ENCODE measurements around the gene KIRREL1.

GRCh38 chr1:157968508-157968907 lies 24.9 kb upstream of the KIRREL1 start:
- TF ChIP-seq, protein P1, sequence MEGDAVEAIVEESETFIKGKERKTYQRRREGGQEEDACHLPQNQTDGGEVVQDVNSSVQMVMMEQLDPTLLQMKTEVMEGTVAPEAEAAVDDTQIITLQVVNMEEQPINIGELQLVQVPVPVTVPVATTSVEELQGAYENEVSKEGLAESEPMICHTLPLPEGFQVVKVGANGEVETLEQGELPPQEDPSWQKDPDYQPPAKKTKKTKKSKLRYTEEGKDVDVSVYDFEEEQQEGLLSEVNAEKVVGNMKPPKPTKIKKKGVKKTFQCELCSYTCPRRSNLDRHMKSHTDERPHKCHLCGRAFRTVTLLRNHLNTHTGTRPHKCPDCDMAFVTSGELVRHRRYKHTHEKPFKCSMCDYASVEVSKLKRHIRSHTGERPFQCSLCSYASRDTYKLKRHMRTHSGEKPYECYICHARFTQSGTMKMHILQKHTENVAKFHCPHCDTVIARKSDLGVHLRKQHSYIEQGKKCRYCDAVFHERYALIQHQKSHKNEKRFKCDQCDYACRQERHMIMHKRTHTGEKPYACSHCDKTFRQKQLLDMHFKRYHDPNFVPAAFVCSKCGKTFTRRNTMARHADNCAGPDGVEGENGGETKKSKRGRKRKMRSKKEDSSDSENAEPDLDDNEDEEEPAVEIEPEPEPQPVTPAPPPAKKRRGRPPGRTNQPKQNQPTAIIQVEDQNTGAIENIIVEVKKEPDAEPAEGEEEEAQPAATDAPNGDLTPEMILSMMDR (IDR thresholded peaks at IDR 0.05) = no peak
- TF ChIP-seq POLR2A (IDR thresholded peaks at IDR 0.05) = no peak
